ENCODE measurements around the gene MESP2.
"Not testable (repeated sequence)": the region's sequence is repeated elsewhere in the genome, so short reads cannot be mapped to it uniquely, and the experiment has no call there.

The MESP2 gene

GRCh38 chr15:89783111-89783860 lies 7.2 kb downstream of the MESP2 start:
- DNase-seq (ENCODE audit: low read depth), result no peak
- in situ Hi-C loops (cut with HindIII; ENCODE audit: low sequenced_read_pairs), result no loop called here
- H3K4me3 ChIP-seq (ENCODE audit: low read depth, low read length), result no peak overlapping the region
- no peak for TF ChIP-seq CTCF (IDR thresholded peaks at IDR 0.05; ENCODE audit: low read depth, low read length, missing control alignments)

- DNase-seq (ENCODE audit: low read depth), result no peak
- H3K4me3 ChIP-seq (ENCODE audit: low read depth, low read length), result no peak overlapping the region
- in situ Hi-C loops (cut with HindIII; ENCODE audit: low sequenced_read_pairs), result no loop called here
- no peak for TF ChIP-seq CTCF (IDR thresholded peaks at IDR 0.05; ENCODE audit: low read depth, low read length, missing control alignments)
These were observed 7.9 kb downstream of the MESP2 start for GRCh38 chr15:89783861-89784685.

- no peak overlapping the region for H3K4me3 ChIP-seq (ENCODE audit: low read depth, low read length)
- no peak for TF ChIP-seq CTCF (IDR thresholded peaks at IDR 0.05; ENCODE audit: low read depth, low read length, missing control alignments)
- no peak for DNase-seq (ENCODE audit: low read depth)
- in situ Hi-C loops (cut with HindIII; ENCODE audit: low sequenced_read_pairs), result no loop called here
These were observed 8.5 kb downstream of the MESP2 start for GRCh38 chr15:89784686-89784960.

- H3K4me3 ChIP-seq (ENCODE audit: low read depth, low read length), result no peak overlapping the region
- in situ Hi-C loops (cut with HindIII; ENCODE audit: low sequenced_read_pairs), result no loop called here
- TF ChIP-seq CTCF (IDR thresholded peaks at IDR 0.05; ENCODE audit: low read depth, low read length, missing control alignments), result no peak
- no peak for DNase-seq (ENCODE audit: low read depth)
These were observed 9.1 kb downstream of the MESP2 start for GRCh38 chr15:89785064-89785773.

GRCh38 chr15:89785774-89786140 lies 9.6 kb downstream of the MESP2 start:
- TF ChIP-seq CTCF (IDR thresholded peaks at IDR 0.05; ENCODE audit: low read depth, low read length, missing control alignments), result no peak
- DNase-seq (ENCODE audit: low read depth), result peak; percentile 20
- no peak overlapping the region for H3K4me3 ChIP-seq (ENCODE audit: low read depth, low read length)
- in situ Hi-C loops (cut with HindIII; ENCODE audit: low sequenced_read_pairs), result no loop called here

GRCh38 chr15:89787944-89788343 lies 11.8 kb downstream of the MESP2 start:
- in situ Hi-C loops (cut with HindIII; ENCODE audit: low sequenced_read_pairs), result no loop called here
- no peak for DNase-seq (ENCODE audit: low read depth)
- TF ChIP-seq CTCF (IDR thresholded peaks at IDR 0.05; ENCODE audit: low read depth, low read length, missing control alignments), result no peak
- no peak overlapping the region for H3K4me3 ChIP-seq (ENCODE audit: low read depth, low read length)

GRCh38 chr15:89788585-89788984 lies 12.5 kb downstream of the MESP2 start:
- DNase-seq (ENCODE audit: low read depth); in situ Hi-C loops (cut with HindIII; ENCODE audit: low sequenced_read_pairs); H3K4me3 ChIP-seq (ENCODE audit: low read depth, low read length): not testable (repeated sequence)
